ENCODE results near the gene FKBP5. TPM values are rescaled to one million over a fixed set of nuclear protein-coding genes. Genes with fewer than 3 reads are reported as not detected.

FKBP5 gene
- total RNA-seq, 1 donor from 2014 or later: 6.8 TPM

- peak overlapping the region in 1 of 3 donors; percentile 26 for H3K4me3 ChIP-seq (ENCODE audit: low read length in 3 of 3)
- H3K27me3 ChIP-seq (ENCODE audit: control insufficient read depth in 3 of 3, insufficient read depth in 3 of 3, low read length in 3 of 3): no peaks in the 10 kb centered on the region
- peaks cover 11 to 18% (median 18%) of the 10 kb centered on the region in 3 donors for H3K4me1 ChIP-seq (ENCODE audit: control insufficient read depth in 3 of 3, insufficient read depth in 3 of 3, low read length in 3 of 3)
- H3K27ac ChIP-seq (ENCODE audit: low read depth, low read length): no peak overlapping the region
- no peaks in the 10 kb centered on the region for H3K9me3 ChIP-seq (ENCODE audit: control insufficient read depth in 3 of 3, low read length in 3 of 3)
- peak overlapping the region in 2 of 3 donors; percentile 2 to 47 for H3K9ac ChIP-seq (ENCODE audit: low read depth in 1 of 3, low read length in 3 of 3)
- no peaks in the 10 kb centered on the region for H3K36me3 ChIP-seq (ENCODE audit: control insufficient read depth in 3 of 3, insufficient read depth in 3 of 3, low read length in 3 of 3)
Observed at GRCh38 chr6:35668744-35669450, 19.8 kb downstream of the FKBP5 start.

GRCh38 chr6:35668096-35668495 is 20.6 kb downstream of the FKBP5 start:
- Histone ChIP-seq H3K27ac (ENCODE audit: low read depth, low read length) (no peak overlapping the region), H3K9ac (ENCODE audit: low read depth in 1 of 3, low read length in 3 of 3) (peak overlapping the region in 2 of 3 donors; percentile 0 to 46), H3K36me3 (ENCODE audit: control insufficient read depth in 3 of 3, insufficient read depth in 3 of 3, low read length in 3 of 3) (no peaks in the 10 kb centered on the region), H3K4me3 (ENCODE audit: low read length in 3 of 3) (no peak overlapping the region), H3K4me1 (ENCODE audit: control insufficient read depth in 3 of 3, insufficient read depth in 3 of 3, low read length in 3 of 3) (peaks cover 19 to 26% (median 24%) of the 10 kb centered on the region in 3 donors), H3K27me3 (ENCODE audit: control insufficient read depth in 3 of 3, insufficient read depth in 3 of 3, low read length in 3 of 3) (no peaks in the 10 kb centered on the region), H3K9me3 (ENCODE audit: control insufficient read depth in 3 of 3, low read length in 3 of 3) (no peaks in the 10 kb centered on the region)

GRCh38 chr6:35665573-35665972 is 23.1 kb downstream of the FKBP5 start:
- Histone ChIP-seq H3K27me3 (ENCODE audit: control insufficient read depth in 3 of 3, insufficient read depth in 3 of 3, low read length in 3 of 3) (no peaks in the 10 kb centered on the region), H3K4me3 (ENCODE audit: low read length in 3 of 3) (no peak overlapping the region), H3K36me3 (ENCODE audit: control insufficient read depth in 3 of 3, insufficient read depth in 3 of 3, low read length in 3 of 3) (no peaks in the 10 kb centered on the region), H3K4me1 (ENCODE audit: control insufficient read depth in 3 of 3, insufficient read depth in 3 of 3, low read length in 3 of 3) (peaks cover 22 to 29% (median 27%) of the 10 kb centered on the region in 3 donors), H3K27ac (ENCODE audit: low read depth, low read length) (no peak overlapping the region), H3K9me3 (ENCODE audit: control insufficient read depth in 3 of 3, low read length in 3 of 3) (no peaks in the 10 kb centered on the region), H3K9ac (ENCODE audit: low read depth in 1 of 3, low read length in 3 of 3) (no peak overlapping the region)

- Histone ChIP-seq H3K4me3 (ENCODE audit: low read length in 3 of 3) (no peak overlapping the region), H3K9ac (ENCODE audit: low read depth in 1 of 3, low read length in 3 of 3) (no peak overlapping the region), H3K27ac (ENCODE audit: low read depth, low read length) (no peak overlapping the region), H3K9me3 (ENCODE audit: control insufficient read depth in 3 of 3, low read length in 3 of 3) (no peaks in the 10 kb centered on the region), H3K4me1 (ENCODE audit: control insufficient read depth in 3 of 3, insufficient read depth in 3 of 3, low read length in 3 of 3) (peaks cover 22 to 29% (median 27%) of the 10 kb centered on the region in 3 donors), H3K27me3 (ENCODE audit: control insufficient read depth in 3 of 3, insufficient read depth in 3 of 3, low read length in 3 of 3) (no peaks in the 10 kb centered on the region), H3K36me3 (ENCODE audit: control insufficient read depth in 3 of 3, insufficient read depth in 3 of 3, low read length in 3 of 3) (no peaks in the 10 kb centered on the region)
Observed at GRCh38 chr6:35664945-35665344, 23.8 kb downstream of the FKBP5 start.

- Histone ChIP-seq H3K27ac (ENCODE audit: low read depth, low read length) (peak overlapping the region; percentile 28), H3K27me3 (ENCODE audit: control insufficient read depth in 3 of 3, insufficient read depth in 3 of 3, low read length in 3 of 3) (no peaks in the 10 kb centered on the region), H3K4me3 (ENCODE audit: low read length in 3 of 3) (peak overlapping the region in 2 of 3 donors; percentile 11 to 12), H3K9ac (ENCODE audit: low read depth in 1 of 3, low read length in 3 of 3) (peak overlapping the region in 2 of 3 donors; percentile 40 to 47), H3K9me3 (ENCODE audit: control insufficient read depth in 3 of 3, low read length in 3 of 3) (no peaks in the 10 kb centered on the region), H3K36me3 (ENCODE audit: control insufficient read depth in 3 of 3, insufficient read depth in 3 of 3, low read length in 3 of 3) (no peaks in the 10 kb centered on the region), H3K4me1 (ENCODE audit: control insufficient read depth in 3 of 3, insufficient read depth in 3 of 3, low read length in 3 of 3) (peaks cover 18 to 23% (median 20%) of the 10 kb centered on the region in 3 donors)
Observed at GRCh38 chr6:35663447-35664235, 25.1 kb downstream of the FKBP5 start.

- no peak overlapping the region for H3K27ac ChIP-seq (ENCODE audit: low read depth, low read length)
- no peaks in the 10 kb centered on the region for H3K36me3 ChIP-seq (ENCODE audit: control insufficient read depth in 3 of 3, insufficient read depth in 3 of 3, low read length in 3 of 3)
- peak overlapping the region in 1 of 3 donors; percentile 12 for H3K4me3 ChIP-seq (ENCODE audit: low read length in 3 of 3)
- H3K27me3 ChIP-seq (ENCODE audit: control insufficient read depth in 3 of 3, insufficient read depth in 3 of 3, low read length in 3 of 3): no peaks in the 10 kb centered on the region
- H3K4me1 ChIP-seq (ENCODE audit: control insufficient read depth in 3 of 3, insufficient read depth in 3 of 3, low read length in 3 of 3): peaks cover 16 to 23% (median 17%) of the 10 kb centered on the region in 3 donors
- H3K9me3 ChIP-seq (ENCODE audit: control insufficient read depth in 3 of 3, low read length in 3 of 3): no peaks in the 10 kb centered on the region
- H3K9ac ChIP-seq (ENCODE audit: low read depth in 1 of 3, low read length in 3 of 3): peak overlapping the region in 2 of 3 donors; percentile 40 to 47
Observed at GRCh38 chr6:35662999-35663398, 25.7 kb downstream of the FKBP5 start.

GRCh38 chr6:35654883-35655282 is 33.8 kb downstream of the FKBP5 start:
- Histone ChIP-seq H3K9ac (ENCODE audit: low read depth in 1 of 3, low read length in 3 of 3) (no peak overlapping the region), H3K27ac (ENCODE audit: low read depth, low read length) (no peak overlapping the region), H3K4me1 (ENCODE audit: control insufficient read depth in 3 of 3, insufficient read depth in 3 of 3, low read length in 3 of 3) (peaks cover 0 to 4% (median 0%) of the 10 kb centered on the region in 3 donors), H3K9me3 (ENCODE audit: control insufficient read depth in 3 of 3, low read length in 3 of 3) (no peaks in the 10 kb centered on the region), H3K4me3 (ENCODE audit: low read length in 3 of 3) (no peak overlapping the region), H3K36me3 (ENCODE audit: control insufficient read depth in 3 of 3, insufficient read depth in 3 of 3, low read length in 3 of 3) (no peaks in the 10 kb centered on the region), H3K27me3 (ENCODE audit: control insufficient read depth in 3 of 3, insufficient read depth in 3 of 3, low read length in 3 of 3) (no peaks in the 10 kb centered on the region)

- Histone ChIP-seq H3K27ac (ENCODE audit: low read depth, low read length) (no peak overlapping the region), H3K27me3 (ENCODE audit: control insufficient read depth in 3 of 3, insufficient read depth in 3 of 3, low read length in 3 of 3) (no peaks in the 10 kb centered on the region), H3K4me1 (ENCODE audit: control insufficient read depth in 3 of 3, insufficient read depth in 3 of 3, low read length in 3 of 3) (peaks cover 0 to 4% (median 3%) of the 10 kb centered on the region in 3 donors), H3K9me3 (ENCODE audit: control insufficient read depth in 3 of 3, low read length in 3 of 3) (no peaks in the 10 kb centered on the region), H3K36me3 (ENCODE audit: control insufficient read depth in 3 of 3, insufficient read depth in 3 of 3, low read length in 3 of 3) (no peaks in the 10 kb centered on the region), H3K9ac (ENCODE audit: low read depth in 1 of 3, low read length in 3 of 3) (no peak overlapping the region), H3K4me3 (ENCODE audit: low read length in 3 of 3) (no peak overlapping the region)
Observed at GRCh38 chr6:35651244-35651643, 37.5 kb downstream of the FKBP5 start.

GRCh38 chr6:35650015-35650414 is 38.7 kb downstream of the FKBP5 start:
- peaks cover 0 to 3% (median 0%) of the 10 kb centered on the region in 3 donors for H3K36me3 ChIP-seq (ENCODE audit: control insufficient read depth in 3 of 3, insufficient read depth in 3 of 3, low read length in 3 of 3)
- no peaks in the 10 kb centered on the region for H3K27me3 ChIP-seq (ENCODE audit: control insufficient read depth in 3 of 3, insufficient read depth in 3 of 3, low read length in 3 of 3)
- no peak overlapping the region for H3K4me3 ChIP-seq (ENCODE audit: low read length in 3 of 3)
- H3K27ac ChIP-seq (ENCODE audit: low read depth, low read length): no peak overlapping the region
- H3K4me1 ChIP-seq (ENCODE audit: control insufficient read depth in 3 of 3, insufficient read depth in 3 of 3, low read length in 3 of 3): peaks cover 0 to 6% (median 4%) of the 10 kb centered on the region in 3 donors
- no peak overlapping the region for H3K9ac ChIP-seq (ENCODE audit: low read depth in 1 of 3, low read length in 3 of 3)
- no peaks in the 10 kb centered on the region for H3K9me3 ChIP-seq (ENCODE audit: control insufficient read depth in 3 of 3, low read length in 3 of 3)

- Histone ChIP-seq H3K4me1 (ENCODE audit: control insufficient read depth in 3 of 3, insufficient read depth in 3 of 3, low read length in 3 of 3) (peaks cover 0 to 6% (median 2%) of the 10 kb centered on the region in 3 donors), H3K27ac (ENCODE audit: low read depth, low read length) (no peak overlapping the region), H3K9me3 (ENCODE audit: control insufficient read depth in 3 of 3, low read length in 3 of 3) (no peaks in the 10 kb centered on the region), H3K27me3 (ENCODE audit: control insufficient read depth in 3 of 3, insufficient read depth in 3 of 3, low read length in 3 of 3) (no peaks in the 10 kb centered on the region), H3K9ac (ENCODE audit: low read depth in 1 of 3, low read length in 3 of 3) (no peak overlapping the region), H3K36me3 (ENCODE audit: control insufficient read depth in 3 of 3, insufficient read depth in 3 of 3, low read length in 3 of 3) (peaks cover 0 to 3% (median 0%) of the 10 kb centered on the region in 3 donors), H3K4me3 (ENCODE audit: low read length in 3 of 3) (no peak overlapping the region)
Observed at GRCh38 chr6:35648203-35648602, 40.5 kb downstream of the FKBP5 start.

Measured in skeletal muscle tissue (tissue), 4 donors.